GM12878 (cell line): ENCODE results near the gene SLC25A17.

Experiments
- CHD2 ChIP-seq: IDR thresholded peaks from 2 replicates; pipeline ENCODE4 v1.6.1; 2011; ENCODE audit warnings: low read depth, low read length, improper control_type of control experiment, borderline replicate concordance
- CTCF ChIP-seq, 3 experiments: IDR thresholded peaks in 2 of 3; conservative IDR thresholded peaks in 1 of 3; 2 replicates each; pipeline ENCODE4 v1.5.1; 2011; ENCODE audit warnings: low read depth in 3 of 3, low read length in 3 of 3, mild to moderate bottlenecking in 3 of 3, control low read depth in 2 of 3, moderate library complexity in 2 of 3, inconsistent platforms in 1 of 3, mixed read lengths in 1 of 3; ENCODE audit not compliant: control insufficient read depth in 2 of 3, insufficient read depth in 1 of 3; ENCODE audit errors: extremely low read depth in 1 of 3
- EGR1 ChIP-seq, 2 experiments: IDR thresholded peaks; 1 replicate in 1 of 2; 2 replicates in 1 of 2; pipeline ENCODE4 v1.6.1; 2011 to 2012; ENCODE audit warnings: low read depth in 2 of 2, low read length in 2 of 2, borderline replicate concordance in 1 of 2, mild to moderate bottlenecking in 1 of 2, moderate library complexity in 1 of 2
- POLR2AphosphoS2 ChIP-seq: IDR thresholded peaks from 2 replicates; pipeline ENCODE4 v1.6.1; 2011; ENCODE audit warnings: low read depth, mild to moderate bottlenecking, low read length, improper control_type of control experiment, moderate library complexity
- RAD21 ChIP-seq: IDR thresholded peaks from 2 replicates; pipeline ENCODE4 v1.6.1; 2011; ENCODE audit warnings: mild to moderate bottlenecking, low read depth, low read length, moderate library complexity; ENCODE audit not compliant: insufficient read depth
- RCOR1 ChIP-seq: conservative IDR thresholded peaks from 2 replicates; pipeline ENCODE4 v1.6.1; 2012; ENCODE audit warnings: low read depth, low read length, improper control_type of control experiment
- SIN3A ChIP-seq: IDR thresholded peaks from 2 replicates; pipeline ENCODE4 v1.6.1; 2012; ENCODE audit warnings: low read depth, low read length, improper control_type of control experiment

- no peak for TF ChIP-seq RCOR1
- TF ChIP-seq RAD21 = no peak
- no peak for TF ChIP-seq CTCF (IDR thresholded peaks at IDR 0.05 in 2 of 3, conservative IDR thresholded peaks at IDR 0.05 in 1 of 3; ENCODE audit: control insufficient read depth in 2 of 3, extremely low read depth in 1 of 3, insufficient read depth in 1 of 3, low read depth in 3 of 3, low read length in 3 of 3)
- no peak for TF ChIP-seq CHD2
- TF ChIP-seq EGR1 (IDR thresholded peaks at IDR 0.05; ENCODE audit: borderline replicate concordance in 1 of 2, low read depth in 2 of 2, low read length in 2 of 2) = no peak
- no peak for TF ChIP-seq SIN3A
- no peak for TF ChIP-seq POLR2AphosphoS2
Observed at GRCh38 chr22:40748388-40749355, 70.5 kb downstream of the SLC25A17 start.
